ENCODE measurements around the gene TRMT11.
"Not testable (repeated sequence)": the region's sequence is repeated elsewhere in the genome, so short reads cannot be mapped to it uniquely, and the experiment has no call there.

TRMT11 gene

GRCh38 chr6:126047648-126048047 is 61.3 kb downstream of the TRMT11 start:
- no peak for DNase-seq (ENCODE audit: low spot score)

DNA sequence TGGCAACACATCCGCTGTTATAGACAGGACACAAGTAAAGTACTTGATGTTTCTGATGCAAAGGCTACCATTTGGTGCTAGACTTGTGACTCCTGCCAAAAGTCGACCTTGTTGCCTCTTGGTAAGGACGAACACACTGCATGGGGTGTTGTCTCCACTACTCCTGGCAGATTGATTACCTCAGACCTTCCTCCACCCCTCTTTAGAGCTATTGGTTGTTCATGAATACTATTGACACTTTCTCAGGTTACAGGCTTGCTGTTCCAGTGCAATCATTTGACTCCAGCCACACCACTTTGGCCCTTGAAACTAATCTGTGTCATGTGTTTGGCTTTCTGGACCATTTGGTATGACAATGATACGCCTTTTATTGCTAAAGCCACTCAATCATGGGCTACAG is 62.3 kb downstream of the TRMT11 start:
- DNase-seq (ENCODE audit: low spot score), result no peak

DNA sequence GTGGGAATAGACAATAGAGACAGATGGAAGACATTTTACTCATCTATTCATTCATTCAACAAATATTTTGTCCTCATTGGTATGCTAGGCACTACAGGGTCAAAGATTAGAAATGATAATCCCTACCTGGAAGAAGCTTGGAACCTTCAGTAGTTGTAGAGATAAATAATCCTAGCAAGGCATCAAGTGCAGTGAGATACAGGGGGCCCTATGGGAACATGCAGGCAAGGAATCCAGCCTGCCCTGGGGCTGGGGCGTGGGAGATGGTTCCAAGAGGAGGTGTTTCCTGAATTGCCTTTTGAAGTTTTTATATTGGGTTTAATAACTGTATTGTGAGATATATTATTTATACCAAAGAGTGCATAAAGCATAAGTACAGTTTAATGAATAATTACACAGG is 64.5 kb downstream of the TRMT11 start:
- DNase-seq (ENCODE audit: low spot score), result no peak

GRCh38 chr6:126051791-126052190 is 65.5 kb downstream of the TRMT11 start:
- no peak for DNase-seq (ENCODE audit: low spot score)

DNA sequence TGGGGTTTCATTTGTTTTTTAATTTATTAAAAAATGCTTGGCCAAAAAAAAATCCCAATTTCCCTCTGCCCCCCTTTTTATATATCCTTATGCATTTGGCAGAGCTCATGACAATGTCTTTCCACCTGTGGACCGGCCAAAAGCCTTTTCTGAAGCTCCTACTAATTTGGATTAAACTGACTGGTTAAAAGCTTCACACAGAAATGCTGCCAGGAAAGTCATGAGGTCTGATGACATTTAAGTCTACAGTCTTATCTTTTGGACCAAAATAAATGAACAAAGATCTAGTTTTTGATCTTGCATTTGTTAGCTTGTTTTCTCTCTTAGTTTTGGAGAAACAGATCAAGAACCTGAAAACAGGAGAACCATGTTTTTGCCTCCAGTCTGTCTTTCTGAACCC is 66.1 kb downstream of the TRMT11 start:
- DNase-seq (ENCODE audit: low spot score), result no peak

DNA sequence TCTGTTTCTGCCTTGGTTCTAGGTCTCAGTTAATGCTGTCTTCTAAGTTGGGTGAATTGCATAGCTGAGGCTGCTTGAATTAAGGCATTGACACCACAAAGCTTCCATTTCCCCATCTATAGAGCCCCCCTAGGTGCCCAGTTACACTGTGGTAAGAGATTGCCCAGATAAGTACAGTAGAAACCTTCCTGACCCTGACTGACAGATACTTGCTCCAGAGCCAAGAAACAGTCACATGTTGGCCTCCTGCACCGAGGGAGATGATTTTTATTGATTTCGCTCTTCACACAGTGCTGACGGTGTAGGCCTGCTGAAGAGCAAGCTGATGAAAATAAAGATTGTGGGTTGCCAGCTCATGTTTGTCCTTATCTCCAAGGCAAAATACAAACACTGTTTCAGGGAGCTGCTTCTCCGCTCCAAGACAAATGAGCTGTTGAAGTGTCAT is 67.9 kb downstream of the TRMT11 start:
- no peak for DNase-seq (ENCODE audit: low spot score)

- DNase-seq (ENCODE audit: low spot score), result no peak
Measured at GRCh38 chr6:126054802-126055201, 68.5 kb downstream of the TRMT11 start.

- no peak for DNase-seq (ENCODE audit: low spot score)
Measured at GRCh38 chr6:126055449-126055848, 69.1 kb downstream of the TRMT11 start.

DNA sequence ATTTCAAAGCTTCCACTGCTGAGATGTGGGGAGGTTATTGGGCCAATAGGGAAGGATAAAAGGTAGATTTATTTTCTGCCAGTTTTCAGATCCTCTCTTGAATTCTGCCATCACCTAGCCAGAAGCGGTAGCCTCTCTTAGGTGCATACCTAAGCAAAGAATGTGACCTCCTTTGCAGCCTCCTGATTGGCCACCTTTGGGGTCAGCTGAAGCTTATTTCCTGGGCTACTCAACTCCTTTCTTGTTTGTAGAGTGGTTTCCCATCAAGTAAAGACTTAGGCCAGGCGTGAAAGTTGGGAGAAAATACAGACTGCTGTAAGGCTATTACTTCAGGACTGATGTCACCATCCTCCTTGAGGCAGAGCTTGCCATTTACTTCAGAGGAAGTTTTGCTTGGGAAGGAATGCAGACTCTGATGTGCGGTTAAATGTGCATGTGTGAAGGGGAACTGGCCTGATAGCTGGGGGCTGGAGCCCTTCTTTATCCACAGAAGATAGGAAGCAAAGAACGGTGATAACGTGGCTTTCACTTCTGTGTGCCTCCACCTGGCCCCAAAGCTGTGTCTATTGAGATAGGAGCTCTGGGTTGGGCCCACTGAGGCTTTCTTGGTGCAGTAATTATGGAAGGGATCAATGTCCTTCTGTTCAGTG is 70.1 kb downstream of the TRMT11 start:
- no peak for DNase-seq (ENCODE audit: low spot score)

GRCh38 chr6:126058085-126058484 is 71.7 kb downstream of the TRMT11 start:
- DNase-seq (ENCODE audit: low spot score), result not testable (repeated sequence)

GRCh38 chr6:126060400-126060799 is 74.1 kb downstream of the TRMT11 start:
- DNase-seq (ENCODE audit: low spot score), result no peak

GRCh38 chr6:126063512-126064146 is 77.3 kb downstream of the TRMT11 start:
- DNase-seq (ENCODE audit: low spot score), result no peak

DNA sequence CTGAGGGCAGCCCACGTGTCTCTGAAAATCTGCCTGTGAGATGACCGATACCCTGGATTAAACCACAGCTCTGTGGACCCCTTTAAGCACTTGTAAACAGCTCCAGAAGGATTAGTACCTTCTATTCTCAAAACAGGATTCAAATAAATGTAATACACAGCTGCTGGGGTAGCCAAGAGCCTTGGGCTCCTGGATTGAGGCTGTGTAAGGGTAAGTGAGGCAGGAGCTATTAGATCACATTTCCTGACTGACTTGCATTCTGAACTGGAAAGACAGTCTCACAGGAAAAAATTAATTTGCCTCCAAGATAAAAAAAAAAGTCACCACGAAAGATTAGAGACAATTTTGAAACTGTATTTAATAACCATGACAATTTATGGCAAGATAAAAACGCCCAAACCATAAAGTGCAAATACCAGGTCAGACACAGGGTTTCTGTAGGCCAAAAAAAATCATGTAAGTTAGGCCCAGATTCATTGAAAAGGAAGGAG is 78.0 kb downstream of the TRMT11 start:
- DNase-seq (ENCODE audit: low spot score), result no peak

GRCh38 chr6:126064748-126065401 is 78.5 kb downstream of the TRMT11 start:
- DNase-seq (ENCODE audit: low spot score), result no peak

DNA sequence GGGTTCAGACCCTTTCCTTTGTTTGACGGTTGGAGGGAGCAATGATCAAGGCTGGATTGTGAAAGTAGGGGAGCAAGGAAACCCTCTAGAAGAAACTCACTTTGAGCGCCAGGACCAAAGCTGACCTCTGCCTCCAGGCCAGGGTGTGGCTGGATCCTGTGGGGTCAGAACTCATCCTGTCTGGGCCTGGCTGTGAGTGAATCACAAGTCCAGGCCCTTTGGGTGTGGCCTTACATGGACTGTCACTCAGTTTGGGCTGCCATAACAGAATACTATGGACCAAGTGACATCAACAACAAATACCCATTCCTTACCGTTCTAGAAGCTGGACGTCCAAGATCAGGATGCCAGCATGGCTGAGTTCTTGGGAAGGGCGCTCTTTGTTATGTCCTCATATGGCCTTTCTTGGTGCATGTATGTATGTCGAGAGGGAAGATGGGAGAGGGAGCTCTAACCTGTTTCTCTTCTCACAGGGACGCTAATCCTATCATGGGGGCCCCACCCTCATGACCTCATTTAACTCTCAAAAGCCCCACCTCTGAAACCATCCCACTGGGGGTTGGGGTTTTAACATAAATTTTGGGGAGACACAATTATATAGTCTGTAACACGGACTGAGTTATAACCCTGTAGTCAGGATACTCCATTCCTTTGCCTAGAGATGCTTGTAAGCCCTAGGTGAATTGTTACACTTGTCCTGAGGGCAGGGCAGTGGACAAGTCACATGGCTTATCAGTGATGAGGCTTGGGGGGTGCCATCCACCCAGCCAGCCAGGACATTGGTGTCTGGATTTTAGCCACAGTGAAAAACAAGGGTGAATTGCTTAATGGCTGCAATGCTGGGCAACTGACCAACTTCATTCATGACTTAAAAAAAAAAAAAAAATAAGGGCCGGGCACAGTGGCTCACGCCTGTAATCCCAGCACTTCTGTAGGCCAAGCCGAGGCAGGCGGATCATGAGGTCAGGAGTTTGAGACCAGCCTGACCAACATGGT is 80.0 kb downstream of the TRMT11 start:
- DNase-seq (ENCODE audit: low spot score), result no peak

DNA sequence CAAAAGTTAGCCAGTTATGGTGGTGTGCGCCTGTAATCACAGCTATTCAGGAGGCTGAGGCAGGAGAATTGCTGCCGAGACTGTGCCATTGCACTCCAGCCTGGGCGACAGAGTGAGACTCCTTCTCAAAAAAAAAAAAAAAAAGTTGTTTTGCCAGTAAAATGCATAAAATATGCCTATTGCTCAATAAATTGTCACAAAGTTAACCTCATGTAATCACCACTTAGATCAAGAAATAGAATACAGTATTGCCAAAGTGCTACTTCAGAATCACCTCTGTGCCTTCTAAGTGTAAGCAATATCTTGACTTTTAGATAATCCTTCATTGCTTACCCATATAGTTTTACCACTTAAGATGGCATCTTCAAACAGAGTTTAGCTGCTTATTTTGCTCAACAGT is 80.7 kb downstream of the TRMT11 start:
- no peak for DNase-seq (ENCODE audit: low spot score)

DNA sequence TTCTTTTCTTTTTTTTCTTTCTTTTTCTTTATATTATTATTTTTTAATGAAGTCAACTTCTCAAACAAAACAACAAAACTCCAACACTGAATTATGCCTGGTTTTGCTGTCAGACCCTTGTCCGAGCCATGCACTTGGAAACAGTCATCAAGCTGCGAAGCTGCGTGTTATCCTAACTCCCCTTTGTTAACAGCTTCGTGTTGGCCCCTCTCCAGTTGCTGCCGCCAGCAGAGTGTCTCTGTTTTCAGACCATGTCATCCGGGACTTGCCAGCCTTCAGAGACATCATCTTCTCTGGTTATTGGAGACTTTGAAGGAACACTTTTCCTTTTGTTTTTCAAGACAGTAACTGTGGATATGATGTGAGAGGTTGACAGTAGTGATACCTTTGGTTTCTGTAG is 83.1 kb downstream of the TRMT11 start:
- no peak for DNase-seq (ENCODE audit: low spot score)

DNA sequence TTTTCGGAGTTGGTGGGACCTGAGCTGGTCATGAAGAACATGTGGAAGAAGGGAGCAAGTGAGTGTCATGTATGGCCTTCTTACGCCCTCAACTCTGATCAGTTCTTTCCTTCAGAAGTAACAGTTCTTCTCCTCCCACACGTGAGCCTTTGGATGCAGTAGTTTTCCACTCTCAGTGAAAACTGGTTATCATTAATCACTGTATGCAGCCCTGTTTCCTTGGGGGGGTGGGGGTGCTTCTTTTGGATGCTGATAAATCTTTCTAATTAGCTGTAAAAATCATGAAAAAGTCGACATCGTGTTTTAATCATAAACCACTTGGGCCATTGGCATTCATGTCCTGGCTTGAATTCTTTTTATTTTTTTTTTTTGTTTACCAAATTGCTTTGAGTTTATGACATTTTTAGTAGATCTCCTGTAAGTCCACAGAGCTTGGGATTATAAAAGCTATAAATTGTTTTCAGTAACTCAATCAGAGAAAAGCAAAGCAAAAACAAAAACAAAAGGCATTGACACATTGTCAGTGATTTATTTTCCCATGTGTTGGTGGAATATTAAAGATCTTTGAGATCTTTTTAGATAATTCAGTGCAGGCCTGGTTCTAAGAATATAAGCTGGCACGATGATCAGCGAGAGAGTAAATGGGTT is 84.8 kb downstream of the TRMT11 start:
- DNase-seq (ENCODE audit: low spot score), result no peak

DNA sequence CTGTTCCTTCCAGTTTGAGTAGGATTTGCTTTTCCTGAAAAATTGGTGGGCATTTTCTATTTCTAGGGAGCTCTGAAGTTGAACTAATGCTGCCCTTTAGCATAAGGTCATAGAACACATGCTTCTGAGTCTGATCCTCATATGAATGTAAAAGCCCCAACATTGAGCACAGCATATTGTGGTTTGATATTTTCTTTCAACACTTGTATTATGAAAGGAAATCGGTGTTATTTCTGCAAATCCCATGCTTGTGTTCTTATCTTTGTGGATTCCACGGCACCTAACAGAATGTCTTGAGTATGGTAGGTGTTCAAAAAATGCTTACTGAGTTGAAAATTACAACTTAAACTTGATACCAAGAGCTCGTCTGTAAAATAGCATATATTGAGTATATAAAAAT is 85.8 kb downstream of the TRMT11 start:
- no peak for DNase-seq (ENCODE audit: low spot score)

DNA sequence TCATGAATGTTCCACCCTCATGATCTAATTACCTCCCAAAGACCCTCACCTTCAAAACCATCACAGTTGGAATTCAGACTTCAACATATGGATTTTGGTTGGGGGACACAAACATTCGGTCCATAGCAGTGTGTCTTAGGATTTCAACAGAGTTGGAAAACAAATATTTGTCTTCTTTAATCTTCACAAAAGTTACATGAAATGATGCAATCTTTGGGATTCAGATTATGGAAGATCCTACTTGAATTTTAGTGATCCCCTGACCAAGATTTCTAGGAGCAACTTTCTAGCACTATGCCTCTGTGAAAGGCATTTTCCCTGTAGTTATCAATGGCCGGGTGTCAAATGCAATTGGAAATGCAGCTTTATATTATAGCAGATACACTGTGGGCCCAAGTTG is 86.5 kb downstream of the TRMT11 start:
- no peak for DNase-seq (ENCODE audit: low spot score)

- no peak for DNase-seq (ENCODE audit: low spot score)
Measured at GRCh38 chr6:126075335-126076071, 89.2 kb downstream of the TRMT11 start.

All from AG20443 (cell line).